Psoas muscle (tissue), 8 donors: ENCODE data around the gene TNRC6A. TPM values are rescaled to one million over a fixed set of nuclear protein-coding genes. Genes with fewer than 3 reads are reported as not detected.

ENCODE experiments used
- ATAC-seq, 4 donors: fragments of 200-7000 bp; cut with Tn5 transposase; one replicate each; pipeline ENCODE4 v1.9.1; 2020; ENCODE audit warnings: moderate library complexity in 3 of 4, mild to moderate bottlenecking in 2 of 4
- DNase-seq, 2 donors: peaks; one replicate each; pipeline ENCODE4 v3.0.0-alpha.2; 2020
- H3K27ac ChIP-seq: fragments of 200-600 bp; one replicate; pipeline ENCODE4 v1.8.0; 2022
- H3K27me3 ChIP-seq, 3 donors: fragments of 200-600 bp in 1 of 3; one replicate each; pipeline versions ENCODE4 v1.6.1 to v1.8.0; 2013 to 2022; ENCODE audit warnings: low read length in 2 of 3, mild to moderate bottlenecking in 2 of 3, moderate library complexity in 1 of 3; ENCODE audit not compliant: insufficient read depth in 3 of 3
- H3K36me3 ChIP-seq, 2 donors: fragments of 200-600 bp in 1 of 2; one replicate each; pipeline versions ENCODE4 v1.6.1 to v1.8.0; 2013 to 2022; ENCODE audit warnings: low read depth in 1 of 2, mild to moderate bottlenecking in 1 of 2, moderate library complexity in 1 of 2; ENCODE audit not compliant: insufficient read depth in 1 of 2
- H3K4me1 ChIP-seq: fragments of 200-600 bp; one replicate; pipeline ENCODE4 v1.8.0; 2022
- H3K4me3 ChIP-seq: fragments of 200-600 bp; one replicate; pipeline ENCODE4 v1.8.0; 2022; ENCODE audit warnings: mild to moderate bottlenecking
- H3K9me3 ChIP-seq: fragments of 200-600 bp; one replicate; pipeline ENCODE4 v1.8.0; 2022
- WGBS, 3 donors: extraction: QIAGEN DNeasy Blood & Tissue Kit; methylation state at CpG; one replicate each; pipeline versions ENCODE4 v1.1.6 to v1.1.7; 2013; 5-methylcytosine and 5-hydroxymethylcytosine counted together
- intact Hi-C, 2 donors: fragments of 100-400 bp; cut with DNase I; formaldehyde crosslinking; loops; one replicate each; pipeline versions ENCODE4 v1.11.0 to v1.14.2; 2022
- polyA plus RNA-seq, 3 donors: library from polyadenylated mRNA; stranded (reverse); fragments of 200-250 nt; gene quantifications; one replicate each; pipeline ENCODE4 v1.2.3, GENCODE V29; 2013
- total RNA-seq, 4 donors: library from RNA; stranded (reverse); fragmentation: NEBNext Ultra II Directional in 2 of 4; extraction: Animal tissue kit (Norgen Biotek cat#: 25700) in 2 of 4; gene quantifications; one replicate each; pipeline versions ENCODE4 v1.2.1 to v1.2.4, GENCODE V29; 2021 to 2023
- TF ChIP-seq, protein P1 (sequence below): fragments of 200-600 bp; IDR thresholded peaks from one replicate; pipeline ENCODE4 v1.8.0; 2022; ENCODE audit warnings: antibody characterized with exemption
- donor health status: healthy with polysubstance abuse.
- donor health status: DM: no; HTN: no; CAD: no; lungs with moderate emphysema.
- donor health status: Bipolar disorder and iron deficiency.
- donor health status: healthy.
- donor health status: DM: yes; HTN: yes; CAD: no.
- donor health status: DM: no; HTN: no; CAD: no.
- donor health status: DM: no; HTN: no; CAD: no.
- donor health status: DM: yes; HTN: yes; CAD: no.

TNRC6A gene
- total and polyA plus RNA-seq, 7 donors = 6.4 to 30.1 (median 20.9) TPM

DNA sequence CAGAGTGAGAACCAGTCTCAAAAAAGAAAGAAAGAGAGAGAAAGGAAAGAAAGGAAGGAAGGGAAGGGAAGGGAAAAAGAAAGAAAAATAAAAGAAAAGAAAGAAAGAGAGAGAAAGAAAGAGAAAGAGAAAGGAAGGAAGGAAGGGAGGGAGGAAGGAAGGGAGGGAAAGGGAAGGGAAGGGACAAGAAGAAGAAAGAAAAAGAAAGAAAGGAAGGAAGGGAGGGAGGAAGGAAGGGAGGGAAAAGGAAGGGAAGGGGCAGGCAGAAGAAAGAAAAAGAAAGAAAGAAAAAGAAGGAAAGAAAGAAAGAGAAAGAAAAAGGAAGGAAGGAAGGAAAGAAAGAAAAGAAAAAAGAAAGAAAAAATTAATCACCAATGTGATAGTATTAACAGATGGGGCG, 132.0 kb downstream of the TNRC6A start:
- intact Hi-C loops = no loop called here
- Histone ChIP-seq H3K27me3 (no peaks in the 10 kb centered on the region), H3K9me3 (no peaks in the 10 kb centered on the region), H3K27ac (no peak overlapping the region), H3K36me3 (no peaks in the 10 kb centered on the region), H3K4me1 (no peaks in the 10 kb centered on the region), H3K4me3 (no peak overlapping the region)
- TF ChIP-seq, protein P1, sequence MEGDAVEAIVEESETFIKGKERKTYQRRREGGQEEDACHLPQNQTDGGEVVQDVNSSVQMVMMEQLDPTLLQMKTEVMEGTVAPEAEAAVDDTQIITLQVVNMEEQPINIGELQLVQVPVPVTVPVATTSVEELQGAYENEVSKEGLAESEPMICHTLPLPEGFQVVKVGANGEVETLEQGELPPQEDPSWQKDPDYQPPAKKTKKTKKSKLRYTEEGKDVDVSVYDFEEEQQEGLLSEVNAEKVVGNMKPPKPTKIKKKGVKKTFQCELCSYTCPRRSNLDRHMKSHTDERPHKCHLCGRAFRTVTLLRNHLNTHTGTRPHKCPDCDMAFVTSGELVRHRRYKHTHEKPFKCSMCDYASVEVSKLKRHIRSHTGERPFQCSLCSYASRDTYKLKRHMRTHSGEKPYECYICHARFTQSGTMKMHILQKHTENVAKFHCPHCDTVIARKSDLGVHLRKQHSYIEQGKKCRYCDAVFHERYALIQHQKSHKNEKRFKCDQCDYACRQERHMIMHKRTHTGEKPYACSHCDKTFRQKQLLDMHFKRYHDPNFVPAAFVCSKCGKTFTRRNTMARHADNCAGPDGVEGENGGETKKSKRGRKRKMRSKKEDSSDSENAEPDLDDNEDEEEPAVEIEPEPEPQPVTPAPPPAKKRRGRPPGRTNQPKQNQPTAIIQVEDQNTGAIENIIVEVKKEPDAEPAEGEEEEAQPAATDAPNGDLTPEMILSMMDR = no peak
- WGBS, 3 donors = 61 to 77% (median 73%) methylated on average over 1 of the region's 1 CpG
- ATAC-seq = no peak
- no peak for DNase-seq

DNA sequence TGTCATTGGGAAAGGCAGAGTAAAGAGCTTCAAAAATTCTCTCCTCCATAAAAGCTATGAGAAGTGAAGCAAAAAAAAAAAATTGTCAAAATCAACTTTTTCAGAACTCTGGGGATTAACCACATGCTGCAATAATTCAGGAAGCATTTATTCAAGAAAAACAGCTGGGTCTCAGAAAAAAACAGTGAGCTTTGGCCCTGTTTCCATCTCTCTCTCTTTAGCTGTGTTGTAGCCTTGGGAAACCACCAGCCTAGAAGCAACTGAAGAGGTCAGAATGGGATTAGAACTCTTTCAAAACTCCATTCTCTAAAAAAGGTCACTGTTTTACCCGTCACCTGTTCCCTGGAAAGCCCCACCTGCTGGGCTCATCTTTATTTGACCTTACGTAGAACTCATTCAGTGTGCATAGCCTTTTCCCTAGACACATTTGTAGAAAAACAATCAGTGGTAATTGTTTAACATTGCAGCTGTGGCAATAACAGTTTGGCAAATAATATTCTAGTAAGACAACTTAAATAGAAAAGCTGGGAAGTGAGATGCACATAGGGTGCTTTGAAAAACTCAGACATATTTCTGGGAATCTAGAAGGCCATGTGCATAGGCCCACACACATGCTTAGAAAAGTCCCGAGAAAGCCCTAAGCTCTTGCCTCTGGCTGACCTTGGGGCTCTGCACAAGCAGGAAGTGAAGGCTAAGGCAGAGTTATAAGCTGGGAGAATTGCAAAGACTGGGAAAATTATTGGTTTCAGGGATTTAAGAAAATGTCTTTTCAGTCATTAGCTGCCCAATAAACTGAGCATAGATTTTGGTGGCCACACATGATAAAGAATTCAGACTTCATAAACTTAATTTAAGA, 134.4 kb downstream of the TNRC6A start:
- Histone ChIP-seq H3K4me1 (no peaks in the 10 kb centered on the region), H3K27me3 (no peaks in the 10 kb centered on the region), H3K36me3 (no peaks in the 10 kb centered on the region), H3K4me3 (no peak overlapping the region), H3K27ac (no peak overlapping the region), H3K9me3 (no peaks in the 10 kb centered on the region)
- ATAC-seq (no peak), DNase-seq (no peak)
- TF ChIP-seq, protein P1 = no peak
- intact Hi-C loops = no loop called here
- 39 to 42% (median 40%) methylated on average over 3 of the region's 3 CpGs for WGBS, 3 donors

DNA sequence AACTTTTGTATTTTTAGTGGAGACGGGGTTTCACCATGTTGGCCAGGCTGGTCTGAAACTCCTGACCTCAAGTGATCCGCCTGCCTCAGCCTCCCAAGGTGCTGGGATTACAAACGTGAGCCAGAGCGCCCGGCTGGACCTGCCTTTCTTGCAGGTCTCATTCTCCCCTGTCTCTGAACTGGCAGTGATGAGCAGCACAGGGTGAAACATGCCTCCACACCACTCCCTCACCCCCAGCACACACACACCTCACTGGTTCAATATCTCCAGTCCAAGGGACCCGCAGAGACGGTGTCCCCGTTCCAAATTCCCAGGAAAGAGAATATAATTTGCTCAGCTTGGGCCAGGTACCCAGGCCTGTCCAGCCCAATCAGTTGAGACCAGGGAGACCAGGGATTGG, 139.6 kb downstream of the TNRC6A start:
- WGBS, 3 donors = 76 to 79% (median 77%) methylated on average over 8 of the region's 8 CpGs

DNA sequence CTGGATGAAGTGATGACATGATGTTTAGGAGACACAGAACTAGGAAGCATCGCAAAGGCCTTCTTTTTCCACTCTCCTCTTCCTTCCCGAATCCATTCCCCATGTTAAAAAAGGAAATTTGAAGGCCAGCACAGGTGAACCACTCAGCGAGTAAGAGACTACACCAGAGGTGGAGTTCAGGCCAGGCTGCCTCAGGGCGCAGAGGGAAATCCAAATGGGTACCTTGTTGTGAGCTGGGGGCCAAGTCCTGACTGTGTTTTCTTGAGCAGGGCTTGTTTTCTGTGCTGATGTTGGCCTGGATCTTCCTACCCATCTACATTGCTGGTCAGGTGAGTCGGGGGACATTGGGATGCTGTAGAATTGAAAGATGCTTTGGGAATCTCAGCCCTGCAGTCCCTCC, 142.4 kb downstream of the TNRC6A start:
- ATAC-seq = no peak
- Histone ChIP-seq H3K4me1 (no peaks in the 10 kb centered on the region), H3K36me3 (no peaks in the 10 kb centered on the region), H3K27me3 (no peaks in the 10 kb centered on the region), H3K9me3 (no peaks in the 10 kb centered on the region), H3K27ac (no peak overlapping the region), H3K4me3 (no peak overlapping the region)
- TF ChIP-seq, protein P1 = no peak
- DNase-seq = no peak
- intact Hi-C loops = no loop called here
- WGBS, 3 donors = 90 to 97% (median 95%) methylated on average over 5 of the region's 5 CpGs

More for the DNA sequence above, 139.6 kb downstream of the TNRC6A start:
- Histone ChIP-seq H3K4me1 (no peaks in the 10 kb centered on the region), H3K36me3 (no peaks in the 10 kb centered on the region), H3K27ac (no peak overlapping the region), H3K4me3 (no peak overlapping the region), H3K9me3 (no peaks in the 10 kb centered on the region), H3K27me3 (no peaks in the 10 kb centered on the region)
- ATAC-seq = no peak
- intact Hi-C loops = no loop called here
- TF ChIP-seq, protein P1 = no peak
- no peak for DNase-seq
